HG03025 (cell line): ENCODE results near the gene SLC6A19.

ENCODE experiments used
- ATAC-seq: cut with Tn5 transposase; IDR thresholded peaks from one replicate; pipeline ENCODE4 v1.9.1; 2021; ENCODE audit warnings: mild to moderate bottlenecking, moderate library complexity; ENCODE audit not compliant: unreplicated experiment, low FRiP score

The SLC6A19 gene

GRCh38 chr5:1164696-1165630 is 36.4 kb upstream of the SLC6A19 start:
- no peak for ATAC-seq

DNA sequence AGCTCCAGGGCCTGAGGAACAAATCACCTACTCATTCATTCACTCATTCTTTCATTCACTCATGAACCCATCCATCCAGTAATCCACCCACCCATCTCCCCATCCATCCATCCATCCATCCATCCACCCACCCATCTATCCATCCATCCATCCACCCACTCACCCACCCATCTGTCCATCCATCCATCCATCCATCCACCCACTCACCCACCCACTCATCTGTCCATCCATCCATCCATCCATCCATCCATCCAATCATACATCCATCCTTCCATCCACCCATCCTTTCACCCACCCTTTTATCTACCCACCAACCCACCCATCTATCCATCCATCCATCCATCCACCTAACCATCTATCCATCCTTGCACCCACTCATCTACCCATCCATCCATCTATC is 35.5 kb upstream of the SLC6A19 start:
- no peak for ATAC-seq

GRCh38 chr5:1166370-1166769 is 35.0 kb upstream of the SLC6A19 start:
- ATAC-seq, result no peak

DNA sequence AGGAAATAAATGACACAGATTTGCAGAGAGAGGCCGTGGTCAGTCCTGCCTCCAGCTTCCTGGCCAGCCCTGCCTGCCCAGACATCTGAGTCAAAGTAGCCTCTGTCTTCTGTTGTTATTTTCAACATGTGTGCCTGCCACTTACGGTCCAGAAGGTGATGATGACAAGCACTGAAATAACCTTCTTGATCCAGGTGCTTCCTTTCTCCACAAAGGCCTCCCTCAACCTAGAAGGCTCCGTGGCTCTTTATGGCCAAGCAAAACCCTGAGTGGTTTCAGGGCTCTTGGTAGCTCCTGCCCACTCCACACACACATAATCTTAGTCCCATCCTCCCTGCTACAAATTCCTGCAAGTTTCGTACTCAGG is 34.1 kb upstream of the SLC6A19 start:
- peak; percentile 19 for ATAC-seq

DNA sequence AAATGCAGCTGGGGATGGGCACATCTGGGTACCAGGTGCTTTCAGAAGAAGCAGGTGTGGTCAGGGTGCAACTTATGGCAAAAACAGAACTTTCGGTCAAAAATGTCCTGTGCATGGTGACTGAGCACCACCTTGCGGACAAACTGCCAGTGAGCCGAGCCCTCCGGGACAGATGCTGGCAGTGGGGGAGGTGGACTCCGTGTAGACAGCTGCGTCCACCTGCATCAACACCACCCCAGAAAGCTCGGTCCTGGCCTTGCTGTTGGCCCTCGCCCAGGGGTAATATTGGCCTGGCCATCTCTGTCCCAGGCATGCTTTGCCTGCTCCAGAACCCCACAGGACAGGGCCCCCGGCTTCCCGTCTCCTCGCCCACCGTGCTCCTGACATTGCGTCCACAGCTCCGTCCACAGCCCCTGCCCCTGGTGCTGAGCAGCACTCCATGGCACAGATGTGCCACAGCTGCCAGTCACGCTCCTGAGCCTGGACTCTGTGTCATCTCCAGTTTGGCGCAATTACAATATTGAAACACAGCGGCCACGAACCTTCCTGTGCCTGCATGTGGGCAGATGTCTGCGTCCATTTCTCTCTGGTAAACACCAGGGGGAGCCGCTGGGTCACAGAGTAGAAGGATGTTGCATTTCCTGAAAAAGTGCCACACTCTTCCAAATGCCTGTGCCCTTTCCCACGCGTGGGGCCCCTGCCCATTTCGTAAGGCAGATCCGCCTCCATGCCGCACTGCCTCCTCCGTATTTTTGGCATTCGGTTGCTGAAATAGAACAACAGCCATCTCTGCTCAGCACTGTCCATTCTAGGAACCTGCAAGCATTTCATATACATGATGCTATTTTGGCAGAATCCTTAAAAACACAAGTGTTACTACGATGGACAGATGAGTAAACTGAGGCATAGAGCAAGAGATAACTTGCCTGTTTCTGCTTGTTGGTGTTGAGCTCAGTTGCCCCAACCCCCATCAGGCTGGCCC is 33.4 kb upstream of the SLC6A19 start:
- peak; percentile 54 for ATAC-seq

GRCh38 chr5:1168796-1169195 is 32.6 kb upstream of the SLC6A19 start:
- ATAC-seq, result no peak

DNA sequence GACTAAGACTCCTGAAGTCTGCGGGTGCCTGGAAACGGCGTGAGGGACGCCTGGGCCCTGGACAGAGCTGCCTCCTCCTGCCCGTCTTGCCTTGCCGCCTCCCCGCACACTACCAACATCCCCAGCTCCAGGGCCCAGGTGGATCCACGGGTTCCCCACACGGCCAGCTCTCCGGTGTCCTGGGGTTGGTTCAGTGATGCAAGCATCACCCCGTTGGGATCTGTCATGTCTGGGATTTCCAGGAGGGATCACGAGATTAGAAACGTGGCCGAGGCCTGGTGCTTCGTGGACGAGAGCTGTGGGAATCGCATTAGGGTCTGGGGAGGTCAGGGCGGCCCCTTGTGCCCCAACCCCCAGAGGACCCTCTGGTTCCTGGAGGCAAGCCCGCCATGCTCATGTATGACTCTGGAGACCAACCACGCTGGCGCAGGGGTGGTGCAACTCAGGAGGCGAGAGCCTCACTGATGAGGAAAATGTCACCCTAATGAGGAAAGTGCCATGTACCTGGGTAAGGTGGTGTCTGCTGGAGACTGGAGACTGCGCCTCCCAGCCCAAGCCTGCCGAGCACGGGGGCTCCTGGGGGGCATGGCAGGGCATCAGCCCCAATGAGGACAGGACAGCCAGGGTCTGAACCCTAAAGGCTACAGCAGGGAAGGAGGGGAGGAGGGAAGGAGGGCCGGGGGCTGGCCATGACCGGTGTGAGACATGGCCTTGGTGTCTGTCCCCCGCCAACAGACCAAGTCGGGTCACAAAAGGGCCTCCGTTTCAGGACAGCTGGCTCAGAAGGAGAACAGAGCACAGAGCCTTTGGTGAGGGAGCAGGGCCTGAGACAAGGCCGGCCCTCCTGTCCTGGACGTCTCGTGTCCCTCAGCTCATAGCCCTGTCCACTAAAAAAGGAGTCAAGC is 31.9 kb upstream of the SLC6A19 start:
- no peak for ATAC-seq

DNA sequence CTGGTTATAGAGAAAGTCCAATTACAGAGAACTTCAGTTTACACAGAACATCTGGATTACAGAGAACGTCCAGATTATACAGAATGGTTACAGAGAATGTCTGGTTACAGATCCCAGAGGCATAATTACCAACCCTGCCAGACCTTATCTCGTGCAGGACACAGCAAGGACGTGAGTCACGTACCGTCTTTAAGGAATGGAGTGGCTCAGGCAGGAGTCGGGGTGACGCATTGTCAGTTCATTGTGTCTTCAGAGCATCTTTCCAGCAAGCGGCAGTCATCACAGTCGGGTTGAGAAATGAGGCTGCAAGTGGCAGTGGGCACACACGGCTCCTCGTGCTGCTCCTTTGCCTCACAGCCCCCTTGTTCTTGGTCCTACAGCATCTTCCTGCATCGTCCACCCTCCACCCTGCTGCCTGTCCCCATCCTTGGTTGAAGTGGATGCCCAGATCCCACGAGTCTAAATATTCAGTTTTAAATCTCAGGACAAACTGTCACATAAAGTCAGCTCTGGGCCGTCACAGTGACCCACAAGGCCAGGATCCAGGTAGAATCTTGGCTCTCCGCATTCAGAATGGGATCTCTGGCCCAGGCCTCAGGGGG is 30.0 kb upstream of the SLC6A19 start:
- ATAC-seq, result no peak

DNA sequence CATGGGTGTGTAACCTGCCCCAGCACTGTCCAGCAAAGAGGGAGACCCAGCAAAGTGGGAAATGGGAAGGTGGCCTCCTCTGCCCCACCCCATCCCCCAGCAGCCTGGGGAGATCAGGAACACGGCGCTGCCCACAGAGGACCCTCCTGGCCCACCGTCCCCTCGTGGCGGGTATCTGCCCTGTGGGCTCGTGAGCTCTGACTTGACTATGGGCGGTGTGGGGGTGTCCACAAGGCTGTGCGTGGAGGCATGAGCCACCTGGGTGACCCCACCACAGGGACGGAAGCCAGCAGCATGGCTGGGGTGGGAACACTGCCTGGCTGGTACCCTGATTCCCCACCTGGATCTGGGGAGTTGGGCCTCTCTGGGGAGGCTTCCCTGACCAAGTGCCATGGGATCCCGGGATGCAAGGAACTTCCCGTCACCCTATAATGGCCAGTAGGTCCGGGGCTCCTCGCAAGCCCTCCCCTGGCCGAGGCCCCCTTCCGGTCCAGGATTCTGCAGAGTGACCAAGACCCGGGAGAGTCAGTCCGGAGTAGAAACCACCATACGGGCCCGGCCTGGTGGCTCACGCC is 29.3 kb upstream of the SLC6A19 start:
- no peak for ATAC-seq

DNA sequence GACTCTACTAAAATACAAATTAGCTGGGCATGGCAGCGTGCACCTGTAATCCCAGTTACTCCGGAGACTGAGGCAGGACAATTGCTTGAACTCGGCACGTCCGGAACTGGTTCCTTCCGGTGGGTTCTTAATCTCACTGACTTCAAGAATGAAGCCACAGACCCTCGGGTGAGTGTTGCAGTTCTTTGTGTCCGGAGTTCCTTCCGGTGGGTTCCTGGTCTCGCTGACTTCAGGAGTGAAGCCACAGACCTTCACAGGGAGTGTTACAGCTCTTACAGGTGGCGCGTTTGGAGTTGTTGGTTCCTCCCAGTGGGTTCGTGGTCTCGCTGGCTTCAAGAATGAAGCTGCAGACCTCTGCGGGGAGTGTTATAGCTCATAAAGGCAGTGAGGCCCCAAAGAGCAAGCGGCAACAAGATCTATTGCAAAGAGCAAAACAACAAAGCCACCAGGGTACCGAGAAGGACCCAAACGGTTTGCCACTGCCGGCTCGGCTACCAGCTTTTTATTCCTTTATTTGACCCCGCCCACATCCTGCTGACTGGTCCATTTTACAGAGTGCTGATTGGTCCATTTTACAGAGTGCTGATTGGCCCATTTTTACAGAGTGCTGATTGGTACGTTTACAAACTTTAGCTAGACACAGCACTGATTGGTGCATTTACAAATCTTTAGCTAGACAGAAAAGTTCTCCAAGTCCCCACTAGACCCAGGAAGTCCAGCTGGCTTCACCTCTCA is 28.6 kb upstream of the SLC6A19 start:
- no peak for ATAC-seq

DNA sequence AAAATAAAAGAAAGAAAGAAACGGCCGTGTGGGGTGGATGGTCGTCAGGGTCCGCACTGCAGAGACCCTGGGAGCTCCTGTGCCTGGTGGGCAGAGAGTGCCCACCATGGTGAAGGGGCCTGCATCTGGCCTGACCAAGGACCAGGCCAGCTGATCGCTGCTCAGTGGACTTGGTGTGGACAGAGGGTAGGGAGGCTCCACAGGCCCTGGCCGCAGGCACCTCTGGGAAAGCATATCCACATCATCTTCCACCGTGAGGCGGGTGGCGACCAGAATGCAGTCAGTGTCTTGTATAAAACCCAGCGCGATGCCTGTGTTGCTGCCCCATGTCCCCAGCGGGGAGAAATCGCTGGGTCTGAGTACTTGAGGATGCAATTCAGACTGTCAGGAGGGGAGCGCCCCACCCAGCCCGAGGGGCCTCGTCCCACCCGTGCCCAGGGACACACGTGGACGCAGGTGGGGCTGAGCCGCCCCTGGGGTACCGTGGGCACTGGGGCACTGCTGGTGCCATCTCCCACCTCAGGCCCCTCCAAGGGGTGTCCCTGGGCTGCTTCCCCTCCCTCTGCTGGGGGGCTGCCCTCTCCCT is 27.8 kb upstream of the SLC6A19 start:
- ATAC-seq, result no peak

- ATAC-seq, result no peak
Measured at GRCh38 chr5:1174122-1174936, 27.1 kb upstream of the SLC6A19 start.

DNA sequence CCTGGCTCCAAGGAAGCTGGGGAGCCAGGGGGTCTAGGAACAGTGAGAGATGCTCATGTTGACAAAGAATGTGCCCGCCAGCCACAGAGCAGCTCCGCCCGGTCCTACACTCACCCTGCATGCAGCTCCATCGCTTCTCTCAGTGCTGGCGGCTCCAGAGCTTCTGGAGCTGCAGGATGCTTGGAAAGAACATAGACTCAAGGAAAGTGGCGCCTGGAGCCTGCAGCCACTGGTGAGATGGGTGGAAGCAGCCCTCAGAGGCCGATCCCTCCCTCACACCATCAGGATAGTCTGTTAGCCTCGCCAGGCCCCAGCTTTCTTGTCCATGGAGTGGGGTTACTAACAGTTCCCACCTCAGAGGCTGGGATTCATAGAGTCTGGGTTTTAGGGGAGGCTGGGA is 26.4 kb upstream of the SLC6A19 start:
- ATAC-seq, result no peak

DNA sequence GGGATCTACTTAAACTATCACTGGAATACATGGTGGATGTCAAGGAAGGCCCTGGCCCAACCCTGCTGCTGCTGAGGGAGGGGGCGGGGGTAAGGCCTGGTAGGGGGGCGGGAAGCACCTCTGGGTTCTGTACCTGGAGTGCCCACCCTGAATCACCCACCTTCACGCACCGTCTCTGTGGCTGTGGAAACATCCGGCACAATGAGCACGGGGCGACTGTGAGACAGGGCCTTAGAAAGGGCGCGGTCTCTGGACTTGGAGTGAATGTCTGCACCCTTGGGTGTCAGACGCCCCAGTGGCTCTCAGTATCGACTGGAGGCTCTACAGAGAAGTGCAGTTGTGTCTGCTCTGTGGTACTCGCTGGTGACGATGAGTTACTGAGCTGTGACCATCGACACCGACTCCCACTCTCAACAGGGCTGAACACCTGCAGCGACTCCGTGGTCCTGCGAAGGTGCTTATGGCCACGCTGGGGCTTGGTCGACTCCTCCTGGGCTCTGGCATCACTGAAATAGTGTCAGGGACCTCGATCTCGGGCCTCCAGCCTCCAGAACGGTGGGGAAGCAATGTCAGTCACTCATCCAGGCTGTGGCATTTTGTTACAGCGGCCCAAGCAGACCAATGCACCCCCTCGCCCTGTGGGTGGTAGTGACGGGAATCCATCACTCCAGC is 25.5 kb upstream of the SLC6A19 start:
- no peak for ATAC-seq

- no peak for ATAC-seq
Measured at GRCh38 chr5:1176473-1177391, 24.7 kb upstream of the SLC6A19 start.
